GM18517 (cell line): Measurements from ENCODE around the gene PEX3.

Experiments used
- ATAC-seq: cut with Tn5 transposase; IDR thresholded peaks from one replicate; pipeline ENCODE4 v1.9.1; 2021; ENCODE audit warnings: mild to moderate bottlenecking, moderate library complexity; ENCODE audit not compliant: unreplicated experiment

PEX3 gene, protein sequence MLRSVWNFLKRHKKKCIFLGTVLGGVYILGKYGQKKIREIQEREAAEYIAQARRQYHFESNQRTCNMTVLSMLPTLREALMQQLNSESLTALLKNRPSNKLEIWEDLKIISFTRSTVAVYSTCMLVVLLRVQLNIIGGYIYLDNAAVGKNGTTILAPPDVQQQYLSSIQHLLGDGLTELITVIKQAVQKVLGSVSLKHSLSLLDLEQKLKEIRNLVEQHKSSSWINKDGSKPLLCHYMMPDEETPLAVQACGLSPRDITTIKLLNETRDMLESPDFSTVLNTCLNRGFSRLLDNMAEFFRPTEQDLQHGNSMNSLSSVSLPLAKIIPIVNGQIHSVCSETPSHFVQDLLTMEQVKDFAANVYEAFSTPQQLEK

DNA sequence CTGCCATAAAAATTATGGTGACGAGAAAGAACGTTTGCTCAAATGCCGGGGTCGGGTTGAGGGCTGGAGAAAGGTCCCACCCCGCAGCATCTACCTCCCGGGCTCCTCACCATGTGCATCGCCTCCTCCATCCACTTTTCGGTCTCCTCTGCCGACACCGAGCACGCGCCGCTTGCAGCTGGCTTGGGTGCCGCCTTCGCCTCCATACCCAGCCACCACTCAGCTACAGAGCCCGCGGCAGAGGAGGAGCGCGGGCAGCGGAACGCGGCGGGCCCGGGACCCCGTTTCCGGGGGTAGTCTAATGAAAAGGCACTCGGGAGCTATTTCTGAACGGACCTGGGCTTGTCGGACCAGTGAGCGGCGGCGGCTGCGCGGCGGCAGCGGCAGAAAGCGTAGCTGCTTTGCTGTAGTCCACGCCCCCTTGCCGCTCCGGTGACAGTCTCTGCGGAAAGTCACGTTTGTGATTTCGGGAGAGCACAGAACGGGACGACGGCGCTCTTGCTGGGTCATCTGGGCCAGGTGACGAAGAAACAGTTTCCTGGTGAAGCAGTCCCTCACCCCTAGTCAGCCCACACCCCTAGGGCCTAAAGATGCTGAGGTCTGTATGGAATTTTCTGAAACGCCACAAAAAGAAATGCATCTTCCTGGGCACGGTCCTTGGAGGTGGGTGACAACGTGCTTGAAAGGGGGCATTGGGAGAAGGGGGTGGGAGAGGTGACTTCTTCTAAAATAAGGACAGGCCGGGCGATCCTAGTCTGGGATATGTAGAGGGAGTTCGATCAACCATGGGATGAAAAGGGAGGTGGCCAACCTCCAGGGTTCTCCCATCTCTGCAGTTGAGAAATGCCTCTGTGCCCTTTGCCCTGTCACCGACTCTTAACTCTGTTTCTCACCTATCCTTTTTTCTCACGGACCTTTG lies at the start of gene PEX3, which contains the start of gene ADAT2:
Gene PEX3, plus strand, starts transcription at position 353 of the 919 bp plus-strand sequence. Its CDS starts 238 bp downstream, at position 591.
Gene ADAT2, minus strand, starts transcription at position 243 of the 919 bp plus-strand sequence. Its CDS starts 37 bp downstream, at position 206.
- ATAC-seq = peak; percentile 97

DNA sequence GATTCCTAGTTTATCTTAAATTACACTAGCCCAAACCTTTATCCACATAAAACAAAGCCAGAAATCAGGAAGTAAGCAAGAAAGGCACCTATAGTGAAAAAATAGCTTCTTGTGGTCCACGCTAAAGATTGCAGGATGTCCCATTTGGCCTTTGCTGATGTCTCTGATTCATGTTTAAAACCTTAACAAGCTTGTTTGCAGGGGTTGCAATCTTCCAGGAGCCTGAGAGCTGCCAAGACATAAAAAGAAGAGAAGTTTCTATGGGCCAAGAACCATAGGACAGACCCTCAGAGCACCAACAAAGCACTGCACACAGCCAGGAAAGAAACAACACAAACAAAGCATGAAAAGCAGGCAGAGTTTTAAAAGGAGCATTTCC lies 49.5 kb upstream of the PEX3 start:
- no peak for ATAC-seq

DNA sequence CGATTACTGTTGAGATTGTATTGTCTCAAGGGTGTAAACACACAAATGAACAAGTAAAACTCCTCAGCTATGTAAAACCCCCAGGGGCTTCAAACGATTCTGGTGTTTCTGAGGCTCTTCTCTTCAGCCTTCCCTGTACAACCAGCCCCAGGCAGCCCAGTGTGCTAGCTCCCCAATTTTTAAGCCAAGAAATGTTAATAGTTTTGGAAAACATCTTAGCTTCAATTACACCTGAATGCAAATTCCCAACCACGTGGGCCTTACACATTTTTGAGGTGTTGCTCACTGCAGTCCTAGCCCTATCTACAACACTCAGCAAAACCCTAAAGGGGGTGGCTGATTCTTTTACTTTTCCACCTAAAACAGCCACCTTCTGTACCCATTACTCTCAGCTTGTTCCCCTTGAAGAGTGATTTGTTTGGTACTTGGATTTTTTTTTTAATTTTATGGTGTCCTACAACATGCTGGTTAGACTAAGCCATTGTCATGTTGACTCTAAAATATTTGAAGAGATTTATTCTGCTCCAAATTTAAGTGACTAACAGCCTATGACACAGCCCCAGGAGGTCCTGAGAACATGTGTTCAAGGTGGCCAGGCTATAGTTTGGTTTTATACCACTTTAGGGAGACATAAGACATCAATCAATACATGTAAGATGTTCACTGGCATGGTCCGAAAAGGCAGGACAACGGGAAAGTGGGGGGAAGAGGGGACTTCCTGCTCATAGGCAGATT lies 48.8 kb upstream of the PEX3 start:
- no peak for ATAC-seq

DNA sequence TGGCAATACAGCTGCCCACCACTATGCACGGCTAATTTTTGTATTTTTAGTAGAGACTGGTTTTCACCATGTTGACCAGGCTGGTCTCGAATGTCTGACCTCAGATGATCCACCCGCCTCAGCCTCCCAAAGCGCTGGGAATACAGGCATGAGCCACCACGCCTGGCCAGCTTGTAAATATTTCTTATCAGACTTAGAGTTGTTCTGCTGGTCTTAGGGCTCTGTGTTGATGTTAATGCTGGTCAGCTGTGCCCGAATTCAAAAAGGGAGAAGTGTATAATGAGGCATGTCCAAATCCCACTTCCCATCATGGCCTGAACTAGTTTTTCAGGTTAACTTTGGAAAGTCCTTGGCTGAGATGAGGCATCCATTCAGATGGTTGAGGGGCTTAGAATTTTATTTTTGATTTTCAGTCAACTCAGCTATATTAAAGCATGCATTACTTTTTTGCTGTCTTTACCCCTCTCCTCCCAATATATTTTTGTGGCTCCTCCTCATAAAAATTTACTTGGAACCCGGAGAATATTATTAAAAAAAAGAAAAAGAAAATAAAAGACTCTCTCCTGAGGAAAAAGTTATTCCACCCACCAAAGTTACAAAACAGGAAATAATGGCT lies 47.8 kb upstream of the PEX3 start:
- ATAC-seq = no peak

DNA sequence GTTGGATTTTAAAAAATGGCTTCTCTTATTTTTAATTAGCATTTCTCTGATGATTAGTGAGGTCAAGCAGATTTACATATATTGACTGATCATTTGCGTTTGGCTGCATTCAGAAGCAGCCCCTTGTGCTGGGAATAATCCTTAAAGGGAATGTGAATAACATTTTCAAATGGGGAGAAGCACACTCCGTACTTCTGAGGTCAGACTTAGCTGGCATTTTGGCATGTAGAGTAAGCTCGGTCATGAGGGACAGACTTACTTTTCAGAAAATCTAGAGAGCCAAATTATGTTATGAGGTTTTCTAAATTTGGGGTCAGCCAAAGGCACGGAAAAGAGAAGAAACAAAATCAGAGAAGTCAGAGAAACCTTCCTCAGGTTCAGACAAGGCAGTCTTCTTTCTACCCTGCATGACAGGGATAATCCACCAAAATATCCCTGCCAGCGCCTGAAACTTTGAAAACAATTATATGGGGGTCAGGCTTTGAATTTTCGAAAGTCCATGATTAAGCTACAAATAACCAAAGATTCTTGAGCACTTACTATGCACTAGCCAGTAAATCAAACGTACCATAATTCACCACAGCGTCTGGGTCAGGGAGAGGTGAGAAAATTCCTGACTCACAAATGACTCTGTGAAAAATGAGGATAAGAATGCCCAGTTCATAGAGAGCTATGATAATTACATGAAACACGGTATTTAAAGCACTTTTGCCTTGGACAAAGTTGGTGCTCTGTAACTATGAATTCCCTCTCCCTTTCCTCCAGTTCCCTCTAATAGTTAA lies 45.0 kb upstream of the PEX3 start:
- no peak for ATAC-seq

DNA sequence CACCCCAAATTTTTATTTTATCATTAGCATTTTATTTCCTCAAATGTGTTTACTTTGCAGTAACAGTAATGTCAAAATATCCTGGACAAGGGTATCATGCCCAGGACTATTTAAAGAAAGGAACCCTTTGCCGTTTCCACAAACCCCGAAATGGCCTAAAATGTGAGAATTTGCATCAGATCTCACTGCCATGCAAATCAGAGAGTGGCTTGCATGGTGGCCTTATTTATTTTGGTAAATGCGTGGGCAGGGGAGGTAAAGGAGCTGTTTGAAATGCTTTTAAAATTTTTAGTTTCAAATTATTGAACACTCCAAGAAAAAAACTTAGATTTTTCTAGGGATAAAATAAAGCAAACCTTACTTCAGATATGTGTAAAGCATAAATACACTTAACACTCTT lies 43.9 kb upstream of the PEX3 start:
- peak; percentile 62 for ATAC-seq

DNA sequence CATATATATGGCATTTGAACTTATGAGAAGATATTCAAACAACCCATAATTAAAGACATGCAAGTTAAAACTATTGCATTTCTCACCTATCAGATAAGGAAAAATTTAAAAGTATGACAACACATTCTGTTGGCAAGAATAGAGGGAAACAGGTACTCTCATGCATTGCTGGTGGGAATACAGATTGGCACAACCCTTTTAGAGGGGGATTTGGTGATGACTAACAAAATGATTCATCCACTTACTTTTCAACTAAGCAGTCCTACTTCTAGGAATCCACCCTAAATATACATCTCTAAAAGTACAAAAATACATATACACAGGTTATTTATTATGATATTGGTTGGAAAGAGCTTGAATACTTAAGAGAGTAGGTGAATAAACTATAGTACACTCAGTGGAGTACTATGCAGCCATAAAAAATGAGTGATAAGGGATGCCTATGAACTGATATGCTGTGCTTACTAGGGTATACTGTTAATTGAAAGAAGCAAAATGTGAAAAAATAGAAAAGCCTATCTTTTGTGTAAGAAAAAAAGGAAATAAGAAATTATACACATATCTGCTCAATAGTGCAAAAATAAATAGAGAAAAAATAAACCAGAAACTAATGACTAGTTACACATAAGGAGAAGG lies 42.3 kb upstream of the PEX3 start:
- no peak for ATAC-seq

DNA sequence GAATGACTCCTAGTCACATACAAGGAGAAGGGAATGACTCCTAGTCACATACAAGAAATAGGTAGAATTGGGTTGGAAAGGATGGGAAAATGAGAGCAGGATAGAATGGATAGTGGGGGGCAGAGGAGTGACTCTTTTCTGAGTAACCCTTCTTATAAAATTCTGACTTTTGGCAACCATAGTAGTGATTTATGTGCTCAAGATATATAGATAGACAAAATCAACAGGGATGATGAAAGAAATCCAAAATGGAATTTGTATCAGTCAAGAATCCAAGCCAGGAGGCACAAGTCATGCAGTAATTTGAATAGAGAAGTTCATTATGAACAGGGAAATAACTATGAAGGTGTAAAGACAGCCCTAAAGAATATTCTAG lies 41.8 kb upstream of the PEX3 start:
- no peak for ATAC-seq

DNA sequence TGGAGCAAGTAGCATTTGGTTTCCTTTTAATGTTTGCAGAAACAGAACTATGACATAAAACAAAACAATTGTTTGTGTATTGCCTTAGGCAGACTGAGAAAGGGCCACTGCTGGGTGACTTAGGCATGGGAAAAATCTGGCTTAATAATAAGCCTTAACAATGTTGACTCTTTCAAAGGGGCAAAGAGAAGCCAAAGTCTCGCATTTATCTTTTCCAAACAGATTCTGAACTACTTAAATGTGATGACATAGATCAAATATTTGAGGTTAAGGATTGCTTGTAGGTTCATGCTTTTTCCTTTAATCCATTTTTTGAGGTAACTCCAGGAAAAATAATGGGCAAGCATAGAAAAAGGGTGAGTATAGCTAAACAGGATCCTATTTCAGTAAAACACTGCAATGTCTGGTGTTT lies 39.7 kb upstream of the PEX3 start:
- no peak for ATAC-seq

DNA sequence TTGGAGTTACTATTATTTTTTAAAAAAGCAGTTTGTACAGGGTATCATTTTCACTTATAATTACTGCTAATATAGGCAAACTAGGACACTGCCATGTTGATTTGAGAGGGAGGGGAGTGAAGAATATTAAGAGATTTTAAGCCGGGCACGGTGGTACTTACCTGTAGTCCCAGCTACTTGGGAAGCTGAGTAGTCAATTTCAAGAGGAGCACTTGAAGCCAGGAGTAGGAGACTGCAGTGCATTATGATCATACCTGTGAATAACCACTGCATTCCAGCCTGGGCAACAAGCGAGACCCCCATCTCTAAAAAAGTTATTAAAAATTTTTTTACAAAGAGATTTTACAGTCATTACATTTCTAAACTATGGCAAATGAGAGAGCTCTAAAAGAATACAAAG lies 35.8 kb upstream of the PEX3 start:
- ATAC-seq = no peak

DNA sequence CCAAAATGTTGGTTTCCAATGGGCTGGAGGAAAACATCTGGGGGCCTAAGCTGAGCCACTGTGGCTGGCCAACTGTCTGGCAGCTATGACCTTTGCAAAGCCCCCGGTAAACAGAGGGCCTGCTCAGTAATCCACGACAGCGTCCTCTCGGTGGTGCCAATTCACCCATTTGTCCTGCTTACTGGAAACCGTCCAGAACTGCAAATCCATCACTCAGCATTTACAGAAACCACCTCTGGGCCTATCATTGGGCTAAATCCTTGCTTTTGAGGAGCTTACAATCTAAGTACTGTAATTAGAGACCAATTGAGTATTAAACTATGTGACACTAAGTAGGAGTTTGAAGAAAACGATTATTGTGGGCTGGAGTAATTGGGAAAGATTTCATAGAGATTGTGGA lies 31.1 kb upstream of the PEX3 start:
- ATAC-seq = no peak

DNA sequence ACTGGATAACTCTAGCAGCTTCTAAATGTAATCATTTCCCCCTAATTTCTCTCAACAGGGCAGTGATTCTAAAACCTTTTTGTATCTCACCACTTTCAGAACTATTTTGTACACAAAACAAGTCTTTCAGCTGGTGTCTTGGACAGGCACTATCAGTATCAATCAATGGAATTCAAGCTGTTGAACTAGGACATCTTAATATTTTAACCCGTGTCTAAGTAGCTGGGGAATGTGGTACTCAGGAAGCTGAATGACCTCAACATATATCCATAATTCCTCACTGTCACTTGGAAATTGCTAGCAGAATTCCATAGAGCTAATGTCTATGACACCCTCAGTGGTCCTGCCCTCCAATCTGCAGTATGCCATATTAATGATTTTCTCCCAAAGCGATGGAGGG lies 24.6 kb upstream of the PEX3 start:
- no peak for ATAC-seq

DNA sequence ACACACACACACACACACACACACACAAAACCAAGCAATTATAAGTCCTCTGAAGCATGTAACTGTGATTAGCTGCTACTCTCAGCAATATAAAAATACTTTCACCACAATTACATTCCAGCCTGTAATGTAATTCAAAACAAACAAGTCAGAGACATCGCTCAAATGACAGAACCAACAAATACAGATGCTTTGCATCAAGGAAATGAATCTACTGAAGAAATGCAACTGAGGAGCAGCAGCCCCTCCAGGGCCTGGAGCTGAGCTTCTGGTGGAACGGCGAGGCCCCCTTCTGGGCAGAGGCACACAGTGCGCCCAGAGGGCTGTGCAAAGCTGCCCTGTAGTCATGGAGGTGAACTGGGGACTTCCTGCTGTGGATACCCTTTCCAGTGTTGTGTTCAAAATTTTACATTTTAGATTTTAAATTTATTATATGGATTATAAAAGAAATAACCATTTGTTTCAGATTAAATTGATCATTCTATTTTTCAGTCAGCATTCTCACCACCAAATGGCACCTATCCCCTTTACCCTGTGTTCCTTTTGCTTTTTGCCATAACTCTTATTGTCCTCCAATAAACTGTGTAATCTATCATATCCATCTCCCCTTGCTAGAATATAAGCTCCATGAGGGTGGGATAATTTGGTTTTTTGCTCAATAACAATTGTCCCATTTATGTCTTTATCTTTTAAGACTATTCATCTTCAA lies 23.3 kb upstream of the PEX3 start:
- ATAC-seq = peak; percentile 92

DNA sequence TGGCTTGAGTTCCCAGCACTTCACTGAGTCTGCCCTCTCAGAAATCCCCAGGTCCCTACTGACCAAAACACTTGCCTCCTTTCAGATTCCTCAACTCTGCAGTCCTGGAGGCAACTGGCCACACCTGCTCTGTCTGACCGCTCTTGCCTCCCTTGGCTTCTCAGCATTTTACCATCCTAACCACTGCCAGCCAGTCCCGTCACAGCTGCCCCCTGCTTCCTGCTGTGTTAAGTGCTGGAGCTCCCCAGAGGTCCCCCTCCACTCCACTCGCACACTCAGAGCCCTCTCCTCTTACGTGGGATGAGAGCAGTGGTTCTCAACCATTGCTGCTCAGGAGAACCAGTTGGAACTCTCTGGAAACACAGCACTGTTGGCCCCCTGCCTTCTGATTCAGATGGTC lies 20.6 kb upstream of the PEX3 start:
- no peak for ATAC-seq

DNA sequence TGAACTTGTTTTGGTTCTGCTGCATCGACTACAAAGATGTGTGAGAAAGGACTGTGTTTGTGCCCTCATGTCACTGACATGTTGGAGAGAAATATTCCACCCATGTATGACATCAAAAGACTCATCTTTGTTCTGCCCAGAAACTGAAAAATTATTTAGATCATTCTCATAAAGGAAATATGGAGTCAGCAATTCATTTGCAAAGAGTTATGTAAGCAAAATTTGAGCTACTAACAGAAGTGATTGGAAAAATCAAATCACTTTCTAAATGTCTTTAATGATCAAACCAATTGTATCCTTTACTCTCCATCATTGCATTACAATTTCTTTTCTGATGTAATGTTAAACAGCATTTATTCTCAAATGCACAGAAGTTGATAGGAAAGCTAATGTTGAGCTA lies 19.4 kb upstream of the PEX3 start:
- no peak for ATAC-seq

DNA sequence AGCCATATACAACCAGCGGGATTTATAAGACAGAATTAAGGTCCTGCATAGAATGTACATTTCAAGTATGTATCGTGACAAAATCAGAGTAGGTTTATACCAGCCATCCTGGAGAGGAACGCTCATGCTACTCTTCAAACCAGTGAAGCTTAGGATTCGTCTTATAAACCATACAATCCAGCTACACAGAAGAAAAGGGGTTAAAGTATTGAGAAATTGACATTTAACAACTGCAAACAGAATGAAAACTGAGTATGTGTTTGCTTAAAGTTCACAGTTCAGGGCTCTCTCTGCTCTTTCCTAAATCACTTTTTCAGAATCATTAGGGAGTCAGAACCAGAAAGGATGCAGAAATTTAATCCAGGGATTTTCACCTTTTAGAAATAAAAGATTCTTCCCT lies 18.0 kb upstream of the PEX3 start:
- no peak for ATAC-seq

DNA sequence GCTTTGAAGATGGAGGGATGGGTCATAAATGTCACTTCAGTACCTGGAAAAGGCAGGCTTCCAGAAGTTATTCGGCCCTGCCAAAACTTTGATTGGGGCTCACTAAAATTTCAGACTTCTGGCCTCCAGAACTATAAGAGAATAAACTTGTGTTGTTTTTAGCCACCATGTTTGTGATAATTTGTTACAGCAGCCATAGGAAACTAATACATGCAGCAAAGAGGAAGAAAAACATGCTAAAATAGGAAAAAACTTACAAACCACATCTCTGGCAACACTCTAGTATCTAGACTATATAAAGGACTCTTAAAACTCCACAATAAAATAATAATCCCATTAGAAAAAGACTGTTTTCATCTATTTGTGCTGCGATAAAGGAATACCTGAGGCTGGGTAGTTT lies 9.6 kb upstream of the PEX3 start:
- ATAC-seq = no peak

DNA sequence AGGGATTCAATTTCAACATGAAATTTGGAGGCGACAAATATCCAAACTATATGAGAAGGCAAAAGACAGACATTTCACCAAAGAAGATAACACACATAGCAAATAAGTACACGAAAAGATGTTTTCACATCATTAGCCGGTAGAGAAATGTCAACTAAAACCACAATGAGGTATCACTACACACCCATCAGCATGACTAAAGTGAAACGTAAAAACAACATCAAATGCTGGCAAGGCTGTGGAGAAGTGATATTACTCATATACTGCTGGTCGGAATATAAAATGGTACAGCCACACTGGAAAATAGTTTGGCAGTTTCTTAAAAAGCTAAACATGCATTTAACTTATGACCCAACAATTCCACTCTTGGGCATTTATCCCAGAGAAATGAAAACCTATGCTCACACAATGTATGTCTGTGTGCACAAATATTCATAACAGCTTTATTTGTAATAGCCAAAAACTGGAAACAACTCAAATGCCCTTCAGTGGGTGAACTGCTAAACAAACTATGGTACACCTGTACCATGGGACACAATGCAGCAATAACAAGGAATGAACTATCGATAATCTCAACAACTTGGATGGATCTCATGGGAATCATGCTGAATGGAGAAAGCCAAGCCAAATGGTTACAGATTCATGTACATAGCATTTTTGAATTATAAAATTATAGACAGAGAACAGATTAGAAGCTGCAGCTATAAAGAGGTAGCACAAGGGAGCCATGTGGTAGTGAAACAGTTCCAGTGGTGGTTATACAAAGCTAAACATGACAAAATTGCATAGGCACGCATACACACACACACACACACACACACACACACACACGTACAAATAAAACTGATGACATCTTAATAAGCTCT lies 8.7 kb upstream of the PEX3 start:
- no peak for ATAC-seq
